ENCODE results near the gene CALD1. TPM values are rescaled to one million over a fixed set of nuclear protein-coding genes. Genes with fewer than 3 reads are reported as not detected.
A peak's percentile ranks its signal among the peaks of the same experiment; 100 is the strongest.

CALD1 gene
- total and polyA plus RNA-seq, 2 donors = 616 to 1,279 TPM

GRCh38 chr7:134832367-134832766 is 52.9 kb downstream of the CALD1 start:
- H3K4me3 ChIP-seq (ENCODE audit: low read depth, low read length) = no peak overlapping the region
- no peaks in the 10 kb centered on the region for H3K36me3 ChIP-seq (ENCODE audit: insufficient read depth)
- no peaks in the 10 kb centered on the region for H3K4me1 ChIP-seq (ENCODE audit: insufficient read depth)
- no peak overlapping the region for H3K27ac ChIP-seq (ENCODE audit: low read depth)
- no peak for DNase-seq (ENCODE audit: extremely low spot score)
- 55% methylated on average over 3 of the region's 3 CpGs for WGBS

- Histone ChIP-seq H3K4me1 (ENCODE audit: insufficient read depth) (no peaks in the 10 kb centered on the region), H3K4me3 (ENCODE audit: low read depth, low read length) (no peak overlapping the region), H3K27ac (ENCODE audit: low read depth) (peak overlapping the region; percentile 23), H3K36me3 (ENCODE audit: insufficient read depth) (no peaks in the 10 kb centered on the region)
- DNase-seq (ENCODE audit: extremely low spot score) = no peak
- WGBS = 33% methylated on average over 3 of the region's 3 CpGs
Measured at GRCh38 chr7:134834689-134835462, 55.4 kb downstream of the CALD1 start.

- 45% methylated on average over 4 of the region's 4 CpGs for WGBS
- no peaks in the 10 kb centered on the region for H3K36me3 ChIP-seq (ENCODE audit: insufficient read depth)
- H3K4me3 ChIP-seq (ENCODE audit: low read depth, low read length) = no peak overlapping the region
- H3K4me1 ChIP-seq (ENCODE audit: insufficient read depth) = no peaks in the 10 kb centered on the region
- DNase-seq (ENCODE audit: extremely low spot score) = no peak
- peak overlapping the region; percentile 47 for H3K27ac ChIP-seq (ENCODE audit: low read depth)
Measured at GRCh38 chr7:134835463-134835823, 56.0 kb downstream of the CALD1 start.

- no peak overlapping the region for H3K4me3 ChIP-seq (ENCODE audit: low read depth, low read length)
- H3K27ac ChIP-seq (ENCODE audit: low read depth) = no peak overlapping the region
- no peaks in the 10 kb centered on the region for H3K4me1 ChIP-seq (ENCODE audit: insufficient read depth)
- DNase-seq (ENCODE audit: extremely low spot score) = no peak
- WGBS = 64% methylated on average over 6 of the region's 6 CpGs
- no peaks in the 10 kb centered on the region for H3K36me3 ChIP-seq (ENCODE audit: insufficient read depth)
Measured at GRCh38 chr7:134836447-134836846, 57.0 kb downstream of the CALD1 start.

- H3K27ac ChIP-seq (ENCODE audit: low read depth) = no peak overlapping the region
Measured at GRCh38 chr7:134839298-134839697, 59.9 kb downstream of the CALD1 start.

GRCh38 chr7:134842062-134842461 is 62.6 kb downstream of the CALD1 start:
- Histone ChIP-seq H3K27ac (ENCODE audit: low read depth) (no peak overlapping the region), H3K4me1 (ENCODE audit: insufficient read depth) (no peaks in the 10 kb centered on the region), H3K36me3 (ENCODE audit: insufficient read depth) (no peaks in the 10 kb centered on the region), H3K4me3 (ENCODE audit: low read depth, low read length) (no peak overlapping the region)
- DNase-seq (ENCODE audit: extremely low spot score) = no peak

More at GRCh38 chr7:134839298-134839697, 59.9 kb downstream of the CALD1 start:
- no peak overlapping the region for H3K4me3 ChIP-seq (ENCODE audit: low read depth, low read length)
- no peaks in the 10 kb centered on the region for H3K36me3 ChIP-seq (ENCODE audit: insufficient read depth)
- DNase-seq (ENCODE audit: extremely low spot score) = no peak
- no peaks in the 10 kb centered on the region for H3K4me1 ChIP-seq (ENCODE audit: insufficient read depth)

- WGBS = 31% methylated on average over 8 of the region's 8 CpGs
- no peak overlapping the region for H3K4me3 ChIP-seq (ENCODE audit: low read depth, low read length)
- H3K27ac ChIP-seq (ENCODE audit: low read depth) = peak overlapping the region; percentile 53
- H3K4me1 ChIP-seq (ENCODE audit: insufficient read depth) = no peaks in the 10 kb centered on the region
- H3K36me3 ChIP-seq (ENCODE audit: insufficient read depth) = no peaks in the 10 kb centered on the region
- no peak for DNase-seq (ENCODE audit: extremely low spot score)
Measured at GRCh38 chr7:134842886-134843430, 63.5 kb downstream of the CALD1 start.

GRCh38 chr7:134844200-134844599 is 64.8 kb downstream of the CALD1 start:
- H3K27ac ChIP-seq (ENCODE audit: low read depth) = no peak overlapping the region
- no peaks in the 10 kb centered on the region for H3K36me3 ChIP-seq (ENCODE audit: insufficient read depth)

GRCh38 chr7:134845461-134845860 is 66.0 kb downstream of the CALD1 start:
- DNase-seq (ENCODE audit: extremely low spot score) = no peak
- no peak overlapping the region for H3K27ac ChIP-seq (ENCODE audit: low read depth)
- no peaks in the 10 kb centered on the region for H3K4me1 ChIP-seq (ENCODE audit: insufficient read depth)
- no peaks in the 10 kb centered on the region for H3K36me3 ChIP-seq (ENCODE audit: insufficient read depth)
- no peak overlapping the region for H3K4me3 ChIP-seq (ENCODE audit: low read depth, low read length)
- 71% methylated on average over 3 of the region's 3 CpGs for WGBS

More at GRCh38 chr7:134844200-134844599, 64.8 kb downstream of the CALD1 start:
- H3K4me3 ChIP-seq (ENCODE audit: low read depth, low read length) = no peak overlapping the region
- no peaks in the 10 kb centered on the region for H3K4me1 ChIP-seq (ENCODE audit: insufficient read depth)
- no peak for DNase-seq (ENCODE audit: extremely low spot score)

GRCh38 chr7:134847851-134848588 is 68.6 kb downstream of the CALD1 start:
- no peak overlapping the region for H3K4me3 ChIP-seq (ENCODE audit: low read depth, low read length)
- no peaks in the 10 kb centered on the region for H3K36me3 ChIP-seq (ENCODE audit: insufficient read depth)
- H3K27ac ChIP-seq (ENCODE audit: low read depth) = no peak overlapping the region
- no peak for DNase-seq (ENCODE audit: extremely low spot score)
- 47% methylated on average over 7 of the region's 7 CpGs for WGBS
- H3K4me1 ChIP-seq (ENCODE audit: insufficient read depth) = peaks cover 2% of the 10 kb centered on the region

- no peak overlapping the region for H3K27ac ChIP-seq (ENCODE audit: low read depth)
- no peak overlapping the region for H3K4me3 ChIP-seq (ENCODE audit: low read depth, low read length)
- H3K4me1 ChIP-seq (ENCODE audit: insufficient read depth) = peaks cover 2% of the 10 kb centered on the region
- 40% methylated on average over 2 of the region's 2 CpGs for WGBS
- no peaks in the 10 kb centered on the region for H3K36me3 ChIP-seq (ENCODE audit: insufficient read depth)
- DNase-seq (ENCODE audit: extremely low spot score) = no peak
Measured at GRCh38 chr7:134850066-134850465, 70.6 kb downstream of the CALD1 start.

GRCh38 chr7:134851141-134851540 is 71.7 kb downstream of the CALD1 start:
- H3K27ac ChIP-seq (ENCODE audit: low read depth) = no peak overlapping the region
- peaks cover 2% of the 10 kb centered on the region for H3K4me1 ChIP-seq (ENCODE audit: insufficient read depth)
- WGBS = 66% methylated on average over 3 of the region's 3 CpGs
- H3K36me3 ChIP-seq (ENCODE audit: insufficient read depth) = no peaks in the 10 kb centered on the region
- H3K4me3 ChIP-seq (ENCODE audit: low read depth, low read length) = no peak overlapping the region
- no peak for DNase-seq (ENCODE audit: extremely low spot score)

GRCh38 chr7:134852625-134853024 is 73.2 kb downstream of the CALD1 start:
- no peak overlapping the region for H3K4me3 ChIP-seq (ENCODE audit: low read depth, low read length)
- 31% methylated on average over 2 of the region's 2 CpGs for WGBS
- H3K36me3 ChIP-seq (ENCODE audit: insufficient read depth) = no peaks in the 10 kb centered on the region
- DNase-seq (ENCODE audit: extremely low spot score) = no peak
- peaks cover 2% of the 10 kb centered on the region for H3K4me1 ChIP-seq (ENCODE audit: insufficient read depth)
- H3K27ac ChIP-seq (ENCODE audit: low read depth) = peak overlapping the region; percentile 48

- WGBS = 35% methylated on average over 3 of the region's 3 CpGs
- DNase-seq (ENCODE audit: extremely low spot score) = no peak
- H3K4me1 ChIP-seq (ENCODE audit: insufficient read depth) = peaks cover 2% of the 10 kb centered on the region
- H3K27ac ChIP-seq (ENCODE audit: low read depth) = no peak overlapping the region
- H3K4me3 ChIP-seq (ENCODE audit: low read depth, low read length) = no peak overlapping the region
- no peaks in the 10 kb centered on the region for H3K36me3 ChIP-seq (ENCODE audit: insufficient read depth)
Measured at GRCh38 chr7:134854816-134855215, 75.4 kb downstream of the CALD1 start.

Data from urinary bladder (tissue), 4 donors.